Measurements from ENCODE around the gene CD300LG.
A peak's percentile ranks its signal among the peaks of the same experiment; 100 is the strongest.

Gene CD300LG

GRCh38 chr17:43907425-43907981, 60.5 kb downstream of the CD300LG start, which contains the start of gene MPP2:
Gene MPP2 (minus strand): TSS chr17:43907536. CDS start chr17:43904460, 3,076 bp downstream.
- peak; percentile 86 for DNase-seq (ENCODE audit: low spot score)

DNA sequence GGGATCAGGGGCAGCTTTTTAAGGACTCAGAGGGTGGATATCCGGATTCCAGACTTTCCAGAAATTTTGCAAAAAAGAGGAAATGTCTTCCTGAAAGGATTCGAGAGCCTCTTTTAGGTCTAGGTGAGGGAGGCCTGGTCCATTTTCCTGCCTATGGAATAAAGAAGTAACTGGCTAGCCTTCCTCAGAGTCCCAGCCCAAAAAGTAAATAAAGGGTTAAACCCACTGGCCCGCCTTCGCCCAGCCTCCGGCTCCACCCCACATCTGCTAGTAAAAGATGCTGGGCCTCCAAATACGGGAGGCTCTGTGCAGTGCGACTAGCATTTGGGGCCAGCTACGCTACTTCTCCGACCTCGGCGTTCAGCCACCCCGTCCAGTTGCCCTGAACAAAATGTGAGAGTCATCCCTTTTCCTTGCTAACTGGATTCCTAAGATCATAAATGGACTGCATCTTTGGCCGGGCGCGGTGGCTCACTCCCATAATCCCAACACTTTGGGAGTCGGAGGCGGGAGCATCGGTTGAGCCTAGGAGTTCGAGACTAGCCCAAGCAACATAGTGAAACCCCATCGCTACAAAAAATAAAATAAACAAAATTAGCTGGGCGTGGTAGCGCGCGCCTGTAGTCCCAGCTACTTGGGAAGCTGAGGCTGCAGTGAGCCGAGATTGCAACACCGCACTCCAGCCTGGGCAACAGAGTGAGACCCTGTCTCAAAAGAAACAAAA, 61.2 kb downstream of the CD300LG start:
- peak; percentile 90 for DNase-seq (ENCODE audit: low spot score)

DNA sequence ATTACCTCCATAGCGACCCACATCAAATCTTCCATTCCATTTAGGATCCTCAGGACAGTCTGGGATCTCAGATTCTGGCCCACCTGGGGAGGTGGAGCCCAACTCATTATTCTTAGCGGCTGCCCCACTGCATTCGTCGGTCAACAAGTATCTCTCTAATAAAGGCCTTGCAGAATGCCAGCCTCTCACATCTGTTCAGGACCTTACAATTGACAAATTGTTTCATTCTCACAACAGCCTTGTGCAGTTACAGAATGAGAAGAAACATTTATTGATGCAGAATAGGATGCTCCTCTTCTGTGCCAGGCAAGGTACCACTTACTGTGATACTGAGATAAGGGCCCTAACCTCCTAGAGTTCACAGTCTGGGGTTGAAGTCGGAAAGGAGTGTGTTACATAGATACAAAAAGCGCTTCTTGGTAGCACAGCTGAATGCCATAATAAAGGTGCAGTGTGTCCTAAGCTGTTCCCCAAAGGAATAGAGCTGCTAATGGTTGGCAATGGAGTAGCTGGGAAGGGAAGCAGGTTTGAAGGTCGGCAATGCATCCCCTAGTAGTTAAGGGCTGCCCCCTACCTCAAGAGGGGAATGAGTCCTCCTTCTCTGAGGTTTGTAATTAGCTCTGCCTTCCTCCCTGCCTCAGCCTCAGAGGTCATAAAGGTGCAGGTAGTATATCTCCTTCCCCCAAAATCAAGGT, 62.7 kb downstream of the CD300LG start:
- no peak for DNase-seq (ENCODE audit: low spot score)

GRCh38 chr17:43911904-43912303, 64.9 kb downstream of the CD300LG start:
- no peak for DNase-seq (ENCODE audit: low spot score)

DNA sequence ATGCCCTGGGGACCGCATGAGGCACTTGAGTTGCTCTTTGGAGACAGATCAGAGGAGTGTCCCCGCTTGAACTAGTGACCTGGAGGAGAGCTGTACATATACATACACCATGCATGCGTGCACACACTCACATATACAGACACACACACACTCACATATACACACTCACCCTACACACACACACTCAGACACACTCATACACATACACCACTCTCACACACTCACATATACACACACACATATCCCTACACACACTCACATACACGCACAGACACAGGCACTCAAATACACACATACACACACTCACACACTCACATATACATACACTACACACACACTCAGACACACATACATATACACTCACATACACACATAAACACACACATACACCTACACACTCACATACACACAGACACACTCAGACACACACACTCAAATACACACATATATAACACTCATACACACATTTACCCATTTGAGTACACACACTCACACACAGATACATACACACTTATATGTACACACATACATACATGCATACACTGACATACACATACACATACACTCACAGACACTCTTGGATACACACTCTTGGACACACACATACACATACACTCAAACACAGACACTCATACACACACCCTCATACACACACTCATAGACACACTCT, 65.8 kb downstream of the CD300LG start:
- DNase-seq (ENCODE audit: low spot score), result no peak
